HuH-7.5 (cell line): ENCODE data around the gene TCHH.
"Not testable (repeated sequence)": the region's sequence is repeated elsewhere in the genome, so short reads cannot be mapped to it uniquely, and the experiment has no call there.

Experiments used
- DNase-seq: peaks from one replicate; pipeline ENCODE4 v3.0.0; 2011; ENCODE audit warnings: low spot score

TCHH gene

GRCh38 chr1:152110860-152111514, 4.3 kb downstream of the TCHH start:
- DNase-seq = peak; percentile 38

GRCh38 chr1:152110365-152110859, 4.8 kb downstream of the TCHH start:
- DNase-seq = peak; percentile 12

GRCh38 chr1:152109998-152110294, 5.3 kb downstream of the TCHH start:
- DNase-seq = no peak

GRCh38 chr1:152109231-152109997, 5.8 kb downstream of the TCHH start:
- DNase-seq = peak; percentile 26

- no peak for DNase-seq
Measured at GRCh38 chr1:152108882-152109222, 6.4 kb downstream of the TCHH start.

GRCh38 chr1:152107984-152108881, 7.0 kb downstream of the TCHH start:
- DNase-seq = no peak

GRCh38 chr1:152107031-152107983, 7.9 kb downstream of the TCHH start:
- no peak for DNase-seq

- DNase-seq = no peak
Measured at GRCh38 chr1:152104854-152105253, 10.4 kb downstream of the TCHH start.

GRCh38 chr1:152096931-152097330, 18.3 kb downstream of the TCHH start:
- no peak for DNase-seq

GRCh38 chr1:152089014-152089674, 26.1 kb downstream of the TCHH start, which contains the start of gene TCHHL1:
Gene TCHHL1, minus strand, starts transcription at chr1:152089064. Its CDS starts 921 bp downstream, at chr1:152088143.
- no peak for DNase-seq

GRCh38 chr1:152086760-152087159, 28.5 kb downstream of the TCHH start:
- DNase-seq = no peak

GRCh38 chr1:152084853-152085252, 30.4 kb downstream of the TCHH start:
- DNase-seq = no peak

- DNase-seq = not testable (repeated sequence)
Measured at GRCh38 chr1:152081026-152081425, 34.2 kb downstream of the TCHH start.

- not testable (repeated sequence) for DNase-seq
Measured at GRCh38 chr1:152080494-152080893, 34.8 kb downstream of the TCHH start.

- DNase-seq = no peak
Measured at GRCh38 chr1:152078831-152079441, 36.3 kb downstream of the TCHH start.

- no peak for DNase-seq
Measured at GRCh38 chr1:152072311-152072710, 42.9 kb downstream of the TCHH start.

GRCh38 chr1:152071123-152071522, 44.1 kb downstream of the TCHH start:
- DNase-seq = no peak

- DNase-seq = no peak
Measured at GRCh38 chr1:152067929-152068328, 47.3 kb downstream of the TCHH start.

GRCh38 chr1:152067150-152067549, 48.1 kb downstream of the TCHH start:
- DNase-seq = no peak

- DNase-seq = no peak
Measured at GRCh38 chr1:152061952-152062351, 53.3 kb downstream of the TCHH start.
